WTC11 (cell line): ENCODE measurements around the gene ASB5. TPM values are rescaled to one million over a fixed set of nuclear protein-coding genes. Genes with fewer than 3 reads are reported as not detected.

Source experiments
- ATAC-seq: fragments of 200-7000 bp; cut with Tn5 transposase; 2 replicates; pipeline ENCODE4 v1.10.0; 2021; ENCODE audit warnings: mild to moderate bottlenecking, moderate library complexity
- CTCF ChIA-PET: fragments of 300-600 bp; sonication (Branson Sonifier 250); formaldehyde crosslinking; loops from one replicate; lab custom pipeline; 2021; ENCODE audit warnings: antibody characterized with exemption; lab: Charles Lee
- POLR2A ChIA-PET: fragments of 350-600 bp; sonication (Branson Sonifier 250); formaldehyde crosslinking; loops from one replicate; lab custom pipeline; 2021; ENCODE audit warnings: antibody characterized with exemption; lab: Charles Lee
- DNase-seq: peaks from one replicate; pipeline ENCODE4 v3.0.0; 2021; ENCODE audit warnings: low spot score
- H3K27ac Mint-ChIP-seq: 2 replicates; pipeline ENCODE4 v1.8.0; 2021; ENCODE audit warnings: mixed read lengths
- H3K27me3 Mint-ChIP-seq: 2 replicates; pipeline ENCODE4 v1.8.0; 2021; ENCODE audit warnings: low read depth, mild to moderate bottlenecking, moderate library complexity, mixed read lengths
- H3K36me3 Mint-ChIP-seq: 2 replicates; pipeline ENCODE4 v1.8.0; 2021; ENCODE audit warnings: mixed read lengths
- H3K4me1 Mint-ChIP-seq: 2 replicates; pipeline ENCODE4 v1.8.0; 2022; ENCODE audit warnings: mixed read lengths
- H3K4me3 Mint-ChIP-seq: 2 replicates; pipeline ENCODE4 v1.8.0; 2021; ENCODE audit warnings: mild to moderate bottlenecking, moderate library complexity, mixed read lengths
- H3K9me3 Mint-ChIP-seq: 2 replicates; pipeline ENCODE4 v1.8.0; 2021; ENCODE audit warnings: mixed read lengths
- AR ChIP-seq: fragments of 250-450 bp; sonication (Bioruptor Pico); IDR thresholded peaks from 2 replicates; pipeline ENCODE4 v1.9.0; 2021; ENCODE audit warnings: mild to moderate bottlenecking
- ATF1 ChIP-seq: sonication (generic); formaldehyde crosslinking; IDR thresholded peaks from 2 replicates; pipeline ENCODE4 v1.8.1; 2023; ENCODE audit warnings: mild to moderate bottlenecking, moderate library complexity, missing genetic modification reagents
- CDX4 ChIP-seq: fragments of 250-450 bp; sonication (Bioruptor Pico); IDR thresholded peaks from 2 replicates; pipeline ENCODE4 v1.9.0; 2021; ENCODE audit warnings: moderate library complexity, mild to moderate bottlenecking, inconsistent platforms, borderline replicate concordance
- EMX1 ChIP-seq: fragments of 250-450 bp; sonication (Bioruptor Pico); IDR thresholded peaks from 2 replicates; pipeline ENCODE4 v1.8.0; 2021; ENCODE audit warnings: mild to moderate bottlenecking
- ERG ChIP-seq: fragments of 250-450 bp; sonication (Bioruptor Pico); IDR thresholded peaks from 2 replicates; pipeline ENCODE4 v1.8.0; 2021; ENCODE audit warnings: mild to moderate bottlenecking
- FOXK1 ChIP-seq: sonication (generic); formaldehyde crosslinking; IDR thresholded peaks from 2 replicates; pipeline ENCODE4 v1.8.0; 2022; ENCODE audit warnings: mild to moderate bottlenecking, moderate library complexity, missing genetic modification reagents
- GTF2I ChIP-seq: fragments of 250-450 bp; sonication (Bioruptor Pico); conservative IDR thresholded peaks from 2 replicates; pipeline ENCODE4 v1.4.0; 2021; ENCODE audit warnings: mild to moderate bottlenecking
- HMGXB4 ChIP-seq: sonication (generic); formaldehyde crosslinking; IDR thresholded peaks from 2 replicates; pipeline ENCODE4 v1.8.1; 2023; ENCODE audit warnings: mild to moderate bottlenecking, moderate library complexity, missing genetic modification reagents
- MLX ChIP-seq: sonication (generic); formaldehyde crosslinking; IDR thresholded peaks from 2 replicates; pipeline ENCODE4 v1.8.1; 2023; ENCODE audit warnings: mild to moderate bottlenecking, missing genetic modification reagents, moderate library complexity
- NFE2L1 ChIP-seq: sonication (generic); formaldehyde crosslinking; IDR thresholded peaks from 2 replicates; pipeline ENCODE4 v1.8.1; 2023; ENCODE audit warnings: missing genetic modification reagents
- SMAD3 ChIP-seq: sonication (generic); formaldehyde crosslinking; IDR thresholded peaks from 2 replicates; pipeline ENCODE4 v1.8.0; 2022; ENCODE audit warnings: missing genetic modification reagents, mild to moderate bottlenecking, borderline replicate concordance
- TCF7 ChIP-seq: sonication (generic); formaldehyde crosslinking; IDR thresholded peaks from 2 replicates; pipeline ENCODE4 v1.8.0; 2022; ENCODE audit warnings: mild to moderate bottlenecking, low read depth, missing genetic modification reagents, moderate library complexity
- TEAD1 ChIP-seq: sonication (generic); formaldehyde crosslinking; IDR thresholded peaks from 2 replicates; pipeline ENCODE4 v1.8.0; 2022; ENCODE audit warnings: mild to moderate bottlenecking, missing genetic modification reagents
- ZBTB43 ChIP-seq: sonication (generic); formaldehyde crosslinking; IDR thresholded peaks from 2 replicates; pipeline ENCODE4 v1.8.1; 2023; ENCODE audit warnings: mild to moderate bottlenecking, missing genetic modification reagents
- ZNF281 ChIP-seq: sonication (generic); formaldehyde crosslinking; IDR thresholded peaks from 2 replicates; pipeline ENCODE4 v1.8.0; 2023; ENCODE audit warnings: mild to moderate bottlenecking, missing genetic modification reagents
- ZNF396 ChIP-seq: fragments of 250-450 bp; sonication (Bioruptor Pico); IDR thresholded peaks from 2 replicates; pipeline ENCODE4 v1.8.0; 2021; ENCODE audit warnings: mild to moderate bottlenecking, moderate library complexity, borderline replicate concordance
- ZNF423 ChIP-seq: fragments of 250-450 bp; sonication (Bioruptor Pico); IDR thresholded peaks from 2 replicates; pipeline ENCODE4 v2.1.2; 2022; ENCODE audit warnings: mild to moderate bottlenecking, moderate library complexity
- total RNA-seq: library from RNA; stranded (reverse); gene quantifications from 3 replicates; pipeline ENCODE4 v1.2.3, GENCODE V29; 2021

The ASB5 gene
- total RNA-seq, 1 experiment from 2014 or later = not detected

- no peak for TF ChIP-seq TCF7 (CRISPR knock-in tag)
- TF ChIP-seq EMX1 = no peak
- TF ChIP-seq TEAD1 (CRISPR knock-in tag) = no peak
- TF ChIP-seq AR (CRISPR knock-in tag) = no peak
- no peak for TF ChIP-seq CDX4 (CRISPR knock-in tag)
- no peak for TF ChIP-seq NFE2L1 (CRISPR knock-in tag)
- TF ChIP-seq FOXK1 (CRISPR knock-in tag) = no peak
Observed at GRCh38 chr4:176229645-176230044, 39.4 kb downstream of the ASB5 start (continued).

- H3K27ac Mint-ChIP-seq = no peak overlapping the region
- POLR2A ChIA-PET = no interaction called here
- no peak for TF ChIP-seq GTF2I
- TF ChIP-seq MLX (CRISPR knock-in tag) = no peak
- no peak for TF ChIP-seq ATF1 (CRISPR knock-in tag)
- TF ChIP-seq ZNF396 = no peak
- no peak for TF ChIP-seq EMX1
- no peak for TF ChIP-seq TCF7 (CRISPR knock-in tag)
- no peak for TF ChIP-seq ZNF281 (CRISPR knock-in tag)
- TF ChIP-seq ERG = no peak
- no peak for TF ChIP-seq ZBTB43 (CRISPR knock-in tag)
- no peak for TF ChIP-seq HMGXB4 (CRISPR knock-in tag)
- no peak for TF ChIP-seq ZNF423 (CRISPR knock-in tag)
- TF ChIP-seq SMAD3 (CRISPR knock-in tag) = no peak
- no peak overlapping the region for H3K4me3 Mint-ChIP-seq
- ATAC-seq (no peak), DNase-seq (no peak)
- no peaks in the 10 kb centered on the region for H3K9me3 Mint-ChIP-seq
- H3K4me1 Mint-ChIP-seq = peaks cover 8% of the 10 kb centered on the region
- CTCF ChIA-PET = no interaction called here
- no peaks in the 10 kb centered on the region for H3K36me3 Mint-ChIP-seq
- no peaks in the 10 kb centered on the region for H3K27me3 Mint-ChIP-seq
Observed at GRCh38 chr4:176226736-176227135, 42.3 kb downstream of the ASB5 start.
